Stimulated activated CD8-positive, alpha-beta memory T cell treated with anti-CD3 and anti-CD28 coated beads, Interleukin-7, amount 100 ng/mL, for 48 hours (primary cell): ENCODE results near the gene NOTO.
"Not testable (repeated sequence)": the region's sequence is repeated elsewhere in the genome, so short reads cannot be mapped to it uniquely, and the experiment has no call there.

Experiments
- DNase-seq, 2 donors: peaks; one replicate each; pipeline ENCODE4 v3.0.0-alpha.2; 2020; ENCODE audit warnings: low read depth in 1 of 2; ENCODE audit errors: extremely low read depth in 1 of 2

NOTO gene

GRCh38 chr2:73197579-73197978 lies 4.8 kb upstream of the NOTO start:
- DNase-seq, result no peak

GRCh38 chr2:73200281-73200680 lies 2.1 kb upstream of the NOTO start:
- DNase-seq, result not testable (repeated sequence)

GRCh38 chr2:73203055-73203681 lies 794 bp downstream of the NOTO start:
- DNase-seq, result no peak

GRCh38 chr2:73205611-73206010 lies 3.2 kb downstream of the NOTO start:
- DNase-seq, result no peak

- DNase-seq, result no peak
Observed at GRCh38 chr2:73208258-73208657, 5.9 kb downstream of the NOTO start.

GRCh38 chr2:73210019-73210418 lies 7.6 kb downstream of the NOTO start:
- DNase-seq, result no peak

GRCh38 chr2:73210696-73211095 lies 8.3 kb downstream of the NOTO start:
- DNase-seq, result no peak

- DNase-seq, result no peak
Observed at GRCh38 chr2:73212098-73212447, 9.7 kb downstream of the NOTO start.

GRCh38 chr2:73212448-73213176 lies 10.2 kb downstream of the NOTO start:
- peak; percentile 45 to 61 for DNase-seq

- peak; percentile 83 to 86 for DNase-seq
Observed at GRCh38 chr2:73214120-73215035, 12.0 kb downstream of the NOTO start, which contains the start of gene SMYD5. Gene SMYD5, plus strand, starts transcription at chr2:73214245. Its CDS starts 22 bp downstream, at chr2:73214267.

- DNase-seq, result no peak
Observed at GRCh38 chr2:73215254-73215653, 12.9 kb downstream of the NOTO start.

- no peak for DNase-seq
Observed at GRCh38 chr2:73217160-73217559, 14.8 kb downstream of the NOTO start.

GRCh38 chr2:73217826-73218225 lies 15.5 kb downstream of the NOTO start:
- DNase-seq, result no peak

GRCh38 chr2:73218298-73218697 lies 15.9 kb downstream of the NOTO start:
- no peak for DNase-seq

GRCh38 chr2:73223821-73224220 lies 21.4 kb downstream of the NOTO start:
- no peak for DNase-seq

GRCh38 chr2:73225513-73226360 lies 23.4 kb downstream of the NOTO start:
- DNase-seq, result no peak

GRCh38 chr2:73227086-73227485 lies 24.7 kb downstream of the NOTO start:
- DNase-seq, result no peak

GRCh38 chr2:73228631-73229030 lies 26.3 kb downstream of the NOTO start:
- no peak for DNase-seq

- DNase-seq, result peak in 1 of 2 donors; percentile 10
Observed at GRCh38 chr2:73232403-73233153, 30.2 kb downstream of the NOTO start.
